ENCODE data around the gene TRABD.

- TF ChIP-seq POLR2A (IDR thresholded peaks at IDR 0.05) (no peak), CTCF (IDR thresholded peaks at IDR 0.05) (no peak)
Measured at GRCh38 chr22:50208430-50208938, 22.8 kb downstream of the TRABD start.

All from thyroid gland (tissue), 4 donors.